Ovary (tissue), 9 donors: Measurements from ENCODE around the gene ABCF1. TPM values are rescaled to one million over a fixed set of nuclear protein-coding genes. Genes with fewer than 3 reads are reported as not detected.

Experiments used
- DNase-seq, 5 donors: peaks; one replicate each; pipeline ENCODE4 v3.0.0-alpha.2; 2019 to 2020
- H3K27ac ChIP-seq, 2 donors: fragments of 200-600 bp; one replicate each; pipeline versions ENCODE4 v1.5.1 to v1.8.0; 2019 to 2022
- H3K27me3 ChIP-seq: fragments of 200-600 bp; one replicate; pipeline ENCODE4 v1.8.0; 2022
- H3K36me3 ChIP-seq: fragments of 200-600 bp; sonication (generic); one replicate; pipeline ENCODE4 v1.5.1; 2019
- H3K4me1 ChIP-seq: one replicate; pipeline ENCODE4 v1.8.1; 2013; ENCODE audit warnings: mild to moderate bottlenecking, moderate library complexity; ENCODE audit not compliant: insufficient read depth
- H3K4me3 ChIP-seq: fragments of 200-600 bp; sonication (generic); one replicate; pipeline ENCODE4 v1.5.1; 2017
- H3K9me3 ChIP-seq, 2 donors: fragments of 200-600 bp in 1 of 2; sonication (generic) in 1 of 2; one replicate each; pipeline versions ENCODE4 v1.5.1 to v1.8.1; 2013 to 2019; ENCODE audit warnings: mild to moderate bottlenecking in 1 of 2, moderate library complexity in 1 of 2
- EP300 ChIP-seq: sonication (generic); formaldehyde crosslinking; IDR thresholded peaks from one replicate; pipeline ENCODE4 v1.6.1; 2017; ENCODE audit warnings: antibody characterized with exemption
- POLR2A ChIP-seq: fragments of 450-650 bp; IDR thresholded peaks from one replicate; pipeline ENCODE4 v1.6.1; 2017; ENCODE audit warnings: antibody characterized with exemption, mild to moderate bottlenecking, moderate library complexity
- WGBS, 3 donors: extraction: QIAGEN DNeasy Blood & Tissue Kit in 1 of 3; methylation state at CpG; one replicate each; pipeline versions ENCODE4 v1.1.5 to v1.1.7; 2013 to 2017; 5-methylcytosine and 5-hydroxymethylcytosine counted together
- intact Hi-C, 4 donors: fragments of 100-400 bp; cut with DNase I; formaldehyde crosslinking; loops; one replicate each; pipeline versions ENCODE4 v1.11.0 to v1.15.1; 2022 to 2023
- polyA plus RNA-seq, 2 donors: library from polyadenylated mRNA; stranded (reverse); fragments of 200-250 nt in 1 of 2; fragments of 350-450 nt in 1 of 2; fragmentation: Illumina TruSeq in 1 of 2; extraction: RNeasy Lipid Tissue Mini Kit (QIAGEN cat#74804) in 1 of 2; gene quantifications; one replicate each; pipeline ENCODE4 v1.2.3, GENCODE V29; 2013 to 2014
- total RNA-seq, 7 donors: library from RNA; depleted of rRNA in 2 of 7; stranded (reverse); fragments of >200 nt in 2 of 7; fragmentation: NEBNext Ultra II Directional in 3 of 7; extraction: Animal tissue kit (Norgen Biotek cat#: 25700) in 3 of 7; gene quantifications; one replicate each; pipeline versions ENCODE4 v1.1.0 to v1.2.4, GENCODE V29; 2016 to 2023
- TF ChIP-seq, protein P1 (sequence below), 3 donors: fragments of 450-650 bp in 2 of 3; fragments of 200-600 bp in 1 of 3; IDR thresholded peaks; one replicate each; pipeline versions ENCODE4 v1.5.1 to v1.8.0; 2016 to 2022; ENCODE audit warnings: antibody characterized with exemption in 3 of 3, mild to moderate bottlenecking in 1 of 3
- donor health status: DM: no; HTN: no; CAD: no; lungs with moderate emphysema.
- donor health status: DM: no; HTN: no; CAD: no.
- donor health status: Bipolar disorder and iron deficiency.
- donor health status: DM: yes; HTN: yes; CAD: no.
- donor health status: DM: no; HTN: no; CAD: no.
- donor health status: DM: yes; HTN: yes; CAD: no.

Gene ABCF1
- total and polyA plus RNA-seq, 9 donors: 16.3 to 60.6 (median 36.0) TPM

DNA sequence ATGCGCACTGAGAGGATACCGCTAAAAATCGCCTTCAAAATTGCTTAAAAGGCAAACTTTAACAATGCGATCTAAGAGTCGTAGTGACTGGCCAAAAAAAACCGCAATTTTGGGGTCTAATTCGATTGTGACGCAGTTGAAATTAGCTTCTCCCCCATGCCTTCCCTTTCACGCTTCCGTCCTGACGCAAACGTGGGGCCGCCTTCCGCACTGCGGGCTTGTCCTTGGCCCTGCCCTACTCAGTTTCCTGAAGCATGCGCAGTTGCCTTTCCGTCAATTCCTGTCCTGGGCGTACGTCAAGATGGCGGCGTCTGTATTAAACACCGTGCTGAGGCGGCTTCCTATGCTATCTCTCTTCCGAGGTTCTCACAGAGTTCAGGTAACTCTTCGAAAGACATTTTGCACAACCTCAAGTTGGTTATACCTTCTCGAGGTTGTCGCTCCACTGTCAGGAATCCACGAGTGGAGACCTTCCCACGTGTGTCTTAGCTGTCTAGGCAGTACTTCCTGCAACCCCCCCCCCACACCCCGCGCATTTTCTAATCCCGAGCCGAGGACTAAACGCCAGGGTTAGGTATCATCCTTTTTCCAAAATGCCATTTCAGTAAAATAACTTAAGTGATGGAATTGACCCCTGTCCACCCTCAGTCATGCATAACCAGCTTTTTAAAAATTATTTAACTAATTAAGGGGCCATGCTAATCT lies 46.5 kb downstream of the ABCF1 start, which contains the start of gene MRPS18B:
Gene MRPS18B (plus strand): TSS at position 276 of the 705 bp plus-strand sequence. CDS start 26 bp downstream, at position 302.
- no peaks in the 10 kb centered on the region for H3K36me3 ChIP-seq
- no peaks in the 10 kb centered on the region for H3K27me3 ChIP-seq
- TF ChIP-seq POLR2A (peak; percentile 95), EP300 (no peak)
- TF ChIP-seq, protein P1, sequence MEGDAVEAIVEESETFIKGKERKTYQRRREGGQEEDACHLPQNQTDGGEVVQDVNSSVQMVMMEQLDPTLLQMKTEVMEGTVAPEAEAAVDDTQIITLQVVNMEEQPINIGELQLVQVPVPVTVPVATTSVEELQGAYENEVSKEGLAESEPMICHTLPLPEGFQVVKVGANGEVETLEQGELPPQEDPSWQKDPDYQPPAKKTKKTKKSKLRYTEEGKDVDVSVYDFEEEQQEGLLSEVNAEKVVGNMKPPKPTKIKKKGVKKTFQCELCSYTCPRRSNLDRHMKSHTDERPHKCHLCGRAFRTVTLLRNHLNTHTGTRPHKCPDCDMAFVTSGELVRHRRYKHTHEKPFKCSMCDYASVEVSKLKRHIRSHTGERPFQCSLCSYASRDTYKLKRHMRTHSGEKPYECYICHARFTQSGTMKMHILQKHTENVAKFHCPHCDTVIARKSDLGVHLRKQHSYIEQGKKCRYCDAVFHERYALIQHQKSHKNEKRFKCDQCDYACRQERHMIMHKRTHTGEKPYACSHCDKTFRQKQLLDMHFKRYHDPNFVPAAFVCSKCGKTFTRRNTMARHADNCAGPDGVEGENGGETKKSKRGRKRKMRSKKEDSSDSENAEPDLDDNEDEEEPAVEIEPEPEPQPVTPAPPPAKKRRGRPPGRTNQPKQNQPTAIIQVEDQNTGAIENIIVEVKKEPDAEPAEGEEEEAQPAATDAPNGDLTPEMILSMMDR (IDR thresholded peaks at IDR 0.05): no peak
- peak; percentile 96 to 99 (median 98) for DNase-seq
- H3K4me1 ChIP-seq: peaks cover 1% of the 10 kb centered on the region
- peak within 1 kb of the TSS; percentile 90 for H3K4me3 ChIP-seq
- WGBS, 3 donors: 0% methylated on average over 34 of the region's 34 CpGs
- H3K9me3 ChIP-seq: no peaks in the 10 kb centered on the region
- intact Hi-C loops: loop anchor here in 1 of 4 donors (5.0 kb wide), 1 partner anchor 70 kb away; the partner anchor contains the start of gene PPP1R18
- peak within 1 kb of the TSS; percentile 95 for H3K27ac ChIP-seq

DNA sequence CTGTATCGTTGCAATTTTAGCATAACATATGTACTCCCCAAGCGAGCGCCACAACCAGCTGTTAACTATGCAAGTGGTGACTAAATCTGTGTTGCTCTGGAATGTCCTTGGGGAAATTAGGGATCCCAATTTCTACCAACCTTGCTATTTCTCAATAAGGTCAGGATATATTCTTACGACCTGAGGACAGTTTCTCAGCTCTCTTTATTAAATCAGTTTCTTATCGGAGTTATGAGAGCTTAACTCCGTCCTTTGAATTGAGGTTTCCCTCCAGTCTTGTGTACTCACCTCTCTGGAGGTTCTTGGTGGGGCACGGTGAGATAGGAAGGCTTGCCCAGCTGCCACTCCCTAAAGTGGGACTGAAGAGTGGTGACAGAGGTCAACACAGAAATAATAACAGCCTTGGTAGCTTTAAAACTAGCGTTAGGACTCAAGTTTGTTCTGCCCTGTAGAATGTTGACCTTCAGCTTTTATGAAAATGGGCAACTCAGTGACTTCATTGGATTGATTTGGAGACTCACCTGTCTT lies 47.1 kb downstream of the ABCF1 start:
- no peak for DNase-seq
- Histone ChIP-seq H3K27ac (peak overlapping the region; percentile 74 to 95), H3K4me1 (peaks cover 1% of the 10 kb centered on the region), H3K9me3 (no peaks in the 10 kb centered on the region), H3K4me3 (peak overlapping the region; percentile 73), H3K36me3 (no peaks in the 10 kb centered on the region), H3K27me3 (no peaks in the 10 kb centered on the region)
- TF ChIP-seq, protein P1 (IDR thresholded peaks at IDR 0.05): no peak
- TF ChIP-seq EP300: no peak
- TF ChIP-seq POLR2A: no peak
- intact Hi-C loops: loop anchor here in 1 of 4 donors (5.0 kb wide), 1 partner anchor 69 kb away; the partner anchor contains the start of gene PPP1R18
- 7 to 15% (median 7%) methylated on average over 8 of the region's 8 CpGs for WGBS, 3 donors

DNA sequence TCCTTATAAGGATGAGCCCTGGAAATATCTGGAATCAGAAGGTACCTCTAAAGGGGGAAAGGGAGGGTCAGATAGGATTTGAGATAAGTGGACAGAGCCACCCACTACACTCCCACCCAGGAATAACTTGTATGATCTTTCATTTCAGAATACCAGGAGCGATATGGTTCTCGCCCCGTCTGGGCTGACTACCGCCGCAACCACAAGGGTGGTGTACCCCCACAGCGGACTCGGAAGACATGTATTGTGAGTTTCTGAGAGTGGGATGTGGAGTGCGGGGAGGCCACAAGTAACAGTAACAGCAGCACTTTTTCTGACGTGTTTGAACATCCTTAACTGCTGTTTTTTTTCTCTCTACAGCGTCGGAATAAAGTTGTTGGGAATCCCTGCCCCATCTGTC lies 48.3 kb downstream of the ABCF1 start:
- no peaks in the 10 kb centered on the region for H3K36me3 ChIP-seq
- no peaks in the 10 kb centered on the region for H3K9me3 ChIP-seq
- intact Hi-C loops: loop anchor here in 1 of 4 donors (5.0 kb wide), 1 partner anchor 68 kb away; the partner anchor contains the start of gene PPP1R18
- TF ChIP-seq, protein P1 (IDR thresholded peaks at IDR 0.05): no peak
- TF ChIP-seq POLR2A (no peak), EP300 (no peak)
- H3K27me3 ChIP-seq: no peaks in the 10 kb centered on the region
- H3K4me1 ChIP-seq: peaks cover 1% of the 10 kb centered on the region
- no peak overlapping the region for H3K4me3 ChIP-seq
- no peak for DNase-seq
- 91 to 94% (median 92%) methylated on average over 11 of the region's 11 CpGs for WGBS, 3 donors
- H3K27ac ChIP-seq: no peak overlapping the region

DNA sequence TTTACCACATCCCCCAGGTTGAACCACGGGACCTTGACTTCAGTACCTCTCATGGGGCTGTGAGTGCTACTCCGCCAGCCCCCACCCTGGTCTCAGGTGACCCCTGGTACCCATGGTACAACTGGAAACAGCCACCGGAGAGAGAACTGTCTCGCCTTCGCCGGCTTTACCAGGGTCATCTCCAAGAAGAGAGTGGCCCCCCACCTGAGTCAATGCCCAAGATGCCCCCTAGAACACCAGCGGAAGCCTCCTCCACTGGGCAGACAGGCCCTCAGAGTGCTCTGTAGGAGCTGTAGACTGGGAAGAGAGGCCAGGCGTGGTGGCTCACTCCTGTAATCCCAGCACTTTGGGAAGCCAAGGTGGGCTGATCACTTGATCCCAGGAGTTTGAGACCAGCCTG lies 54.3 kb downstream of the ABCF1 start:
- Histone ChIP-seq H3K4me3 (no peak overlapping the region), H3K36me3 (no peaks in the 10 kb centered on the region), H3K27ac (no peak overlapping the region), H3K4me1 (peaks cover 8% of the 10 kb centered on the region), H3K9me3 (no peaks in the 10 kb centered on the region), H3K27me3 (no peaks in the 10 kb centered on the region)
- WGBS, 3 donors: 91 to 94% (median 92%) methylated on average over 8 of the region's 8 CpGs
- TF ChIP-seq POLR2A (no peak), EP300 (no peak)
- TF ChIP-seq, protein P1 (IDR thresholded peaks at IDR 0.05): no peak
- DNase-seq: no peak
- intact Hi-C loops: no loop called here
